ENCODE measurements around the gene UBD. TPM values are rescaled to one million over a fixed set of nuclear protein-coding genes. Genes with fewer than 3 reads are reported as not detected.

UBD gene
- total and polyA plus RNA-seq, 9 donors = 0.22 to 4.2 (median 0.43) TPM; not detected in 2

DNA sequence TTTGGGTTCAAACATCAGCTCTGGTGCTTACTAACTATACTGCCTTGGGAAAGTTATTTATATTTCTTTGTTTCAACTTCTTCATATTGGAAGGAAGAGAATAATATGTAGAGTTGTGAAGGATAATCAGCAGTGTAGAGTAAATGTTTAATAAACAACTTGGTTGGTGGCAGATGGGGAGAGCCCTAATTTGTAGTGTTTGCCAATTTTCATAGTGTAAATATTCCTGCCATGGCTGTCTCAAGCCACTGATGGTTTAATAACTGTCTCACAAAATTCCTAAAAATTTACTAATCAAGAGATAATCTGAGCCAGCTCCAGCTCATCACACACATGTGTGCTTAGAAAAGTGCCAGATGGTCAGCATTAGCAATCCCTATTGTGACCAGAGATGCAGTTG lies 25.3 kb upstream of the UBD start, which contains the start of gene OR2H2:
OR2H2 (plus strand) TSS at position 301 of the 400 bp plus-strand sequence. CDS start 2,824 bp downstream, outside the sequence.
- no peaks in the 10 kb centered on the region for H3K4me1 ChIP-seq (ENCODE audit: insufficient read depth)
- no peaks in the 10 kb centered on the region for H3K27me3 ChIP-seq
- intact Hi-C loops (cut with DNase I) = no loop called here
- no peaks in the 10 kb centered on the region for H3K36me3 ChIP-seq
- H3K9me3 ChIP-seq = no peaks in the 10 kb centered on the region
- H3K27ac ChIP-seq = no peak within 1 kb of the TSS
- no peak within 1 kb of the TSS for H3K4me3 ChIP-seq
- no peak for TF ChIP-seq EP300 (IDR thresholded peaks at IDR 0.05)
- TF ChIP-seq, protein P1, sequence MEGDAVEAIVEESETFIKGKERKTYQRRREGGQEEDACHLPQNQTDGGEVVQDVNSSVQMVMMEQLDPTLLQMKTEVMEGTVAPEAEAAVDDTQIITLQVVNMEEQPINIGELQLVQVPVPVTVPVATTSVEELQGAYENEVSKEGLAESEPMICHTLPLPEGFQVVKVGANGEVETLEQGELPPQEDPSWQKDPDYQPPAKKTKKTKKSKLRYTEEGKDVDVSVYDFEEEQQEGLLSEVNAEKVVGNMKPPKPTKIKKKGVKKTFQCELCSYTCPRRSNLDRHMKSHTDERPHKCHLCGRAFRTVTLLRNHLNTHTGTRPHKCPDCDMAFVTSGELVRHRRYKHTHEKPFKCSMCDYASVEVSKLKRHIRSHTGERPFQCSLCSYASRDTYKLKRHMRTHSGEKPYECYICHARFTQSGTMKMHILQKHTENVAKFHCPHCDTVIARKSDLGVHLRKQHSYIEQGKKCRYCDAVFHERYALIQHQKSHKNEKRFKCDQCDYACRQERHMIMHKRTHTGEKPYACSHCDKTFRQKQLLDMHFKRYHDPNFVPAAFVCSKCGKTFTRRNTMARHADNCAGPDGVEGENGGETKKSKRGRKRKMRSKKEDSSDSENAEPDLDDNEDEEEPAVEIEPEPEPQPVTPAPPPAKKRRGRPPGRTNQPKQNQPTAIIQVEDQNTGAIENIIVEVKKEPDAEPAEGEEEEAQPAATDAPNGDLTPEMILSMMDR (IDR thresholded peaks at IDR 0.05) = no peak
- TF ChIP-seq POLR2A (IDR thresholded peaks at IDR 0.05) = no peak
- no peak for DNase-seq

DNA sequence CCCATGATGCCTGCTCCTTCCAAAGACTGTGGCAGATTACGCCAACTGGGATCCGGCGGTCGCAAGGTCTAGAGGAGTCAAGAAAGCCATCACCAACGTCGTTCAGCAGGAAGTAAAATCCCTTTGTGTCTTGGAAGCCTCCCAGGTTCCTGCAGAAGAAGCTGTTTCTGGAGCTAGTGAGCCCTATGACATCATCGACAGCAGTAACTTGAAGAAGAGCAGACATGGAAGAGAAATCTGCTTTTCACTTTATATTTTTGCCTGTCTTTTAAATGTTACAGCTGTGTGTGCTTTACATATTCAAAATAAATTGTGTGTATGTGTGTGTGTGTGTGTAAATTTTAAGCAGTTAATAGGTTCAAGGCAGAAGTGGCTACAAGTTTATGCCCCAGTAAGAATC lies 18.0 kb upstream of the UBD start:
- no peaks in the 10 kb centered on the region for H3K36me3 ChIP-seq
- no peak overlapping the region for H3K27ac ChIP-seq
- no peaks in the 10 kb centered on the region for H3K4me1 ChIP-seq (ENCODE audit: insufficient read depth)
- no peak overlapping the region for H3K4me3 ChIP-seq
- WGBS, 3 donors = 59 to 61% (median 60%) methylated on average over 7 of the region's 7 CpGs
- intact Hi-C loops (cut with DNase I) = no loop called here
- no peaks in the 10 kb centered on the region for H3K27me3 ChIP-seq
- DNase-seq = no peak
- TF ChIP-seq EP300 (IDR thresholded peaks at IDR 0.05) = no peak
- H3K9me3 ChIP-seq = no peaks in the 10 kb centered on the region

DNA sequence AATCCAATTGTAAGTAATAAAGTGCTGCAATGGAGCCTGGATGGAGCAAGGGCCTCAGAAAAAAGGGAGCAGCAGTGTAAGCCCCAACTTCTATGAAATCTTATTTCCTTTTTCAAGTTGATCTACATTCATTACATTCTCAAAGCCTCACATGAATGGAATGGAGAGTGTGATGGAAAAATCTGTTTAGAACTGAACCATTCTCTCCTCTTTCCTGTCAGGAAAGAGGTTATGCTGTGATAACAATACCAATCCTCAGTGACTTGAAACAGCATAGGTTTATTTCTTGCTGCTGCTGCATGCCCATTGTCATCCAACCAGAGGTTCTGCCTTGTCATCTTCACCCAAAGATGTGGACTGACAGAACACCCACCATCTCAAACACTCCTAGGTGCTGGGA lies 16.5 kb upstream of the UBD start:
- Histone ChIP-seq H3K27me3 (no peaks in the 10 kb centered on the region), H3K36me3 (no peaks in the 10 kb centered on the region), H3K9me3 (no peaks in the 10 kb centered on the region), H3K27ac (no peak overlapping the region), H3K4me3 (no peak overlapping the region), H3K4me1 (ENCODE audit: insufficient read depth) (no peaks in the 10 kb centered on the region)
- DNase-seq = no peak
- intact Hi-C loops (cut with DNase I) = no loop called here
- no peak for TF ChIP-seq POLR2A (IDR thresholded peaks at IDR 0.05)
- no peak for TF ChIP-seq EP300 (IDR thresholded peaks at IDR 0.05)
- TF ChIP-seq, protein P1 (IDR thresholded peaks at IDR 0.05) = no peak

DNA sequence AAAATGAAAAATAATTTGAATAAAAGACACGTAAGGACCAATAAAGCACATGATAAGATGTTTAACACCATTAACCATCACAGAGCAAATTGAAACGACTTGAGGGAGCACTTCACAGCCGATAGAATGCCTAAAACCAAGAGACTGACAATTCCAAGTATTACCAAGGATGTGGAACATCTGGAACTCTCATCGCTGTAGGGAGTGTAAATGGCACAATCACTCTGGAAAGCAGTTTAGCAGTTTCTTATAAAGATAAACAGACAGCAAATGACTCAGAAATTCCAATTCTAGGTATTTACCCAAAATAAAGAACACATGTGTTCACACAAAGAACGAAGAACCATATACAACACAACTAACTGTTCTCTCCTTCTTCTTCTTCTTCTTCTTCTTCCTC lies 8.5 kb upstream of the UBD start:
- no peak for DNase-seq
- H3K9me3 ChIP-seq = no peaks in the 10 kb centered on the region
- TF ChIP-seq EP300 (IDR thresholded peaks at IDR 0.05) (no peak), POLR2A (IDR thresholded peaks at IDR 0.05) (no peak)
- TF ChIP-seq, protein P1 (IDR thresholded peaks at IDR 0.05) = no peak
- 40 to 50% (median 45%) methylated on average over 5 of the region's 5 CpGs for WGBS, 3 donors
- no peaks in the 10 kb centered on the region for H3K27me3 ChIP-seq
- no peak overlapping the region for H3K27ac ChIP-seq
- H3K4me3 ChIP-seq = no peak overlapping the region
- no peaks in the 10 kb centered on the region for H3K4me1 ChIP-seq (ENCODE audit: insufficient read depth)
- no peaks in the 10 kb centered on the region for H3K36me3 ChIP-seq
- intact Hi-C loops (cut with DNase I) = no loop called here

DNA sequence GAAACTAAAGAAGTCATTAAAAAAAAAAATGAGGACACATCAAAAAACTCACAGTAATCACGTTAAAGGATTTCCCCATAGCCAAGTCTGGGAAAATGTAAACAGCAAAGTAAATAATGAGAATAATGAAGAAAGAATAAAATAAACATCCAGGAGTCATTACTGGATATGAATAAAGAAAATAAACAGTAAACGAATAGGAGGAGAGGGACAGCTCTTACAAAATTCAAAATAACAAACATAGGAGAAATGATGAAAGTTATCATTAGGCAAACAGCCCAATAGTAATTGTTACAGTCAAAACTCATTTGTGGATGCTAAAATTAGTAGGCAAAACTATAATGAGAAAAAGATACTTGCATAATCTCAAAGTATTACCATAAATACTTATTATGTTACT lies 8.0 kb upstream of the UBD start:
- Histone ChIP-seq H3K4me1 (ENCODE audit: insufficient read depth) (no peaks in the 10 kb centered on the region), H3K27me3 (no peaks in the 10 kb centered on the region), H3K4me3 (no peak overlapping the region), H3K9me3 (no peaks in the 10 kb centered on the region), H3K36me3 (no peaks in the 10 kb centered on the region), H3K27ac (no peak overlapping the region)
- 28 to 45% (median 32%) methylated on average over 2 of the region's 2 CpGs for WGBS, 3 donors
- TF ChIP-seq POLR2A (IDR thresholded peaks at IDR 0.05) (no peak), EP300 (IDR thresholded peaks at IDR 0.05) (no peak)
- TF ChIP-seq, protein P1 (IDR thresholded peaks at IDR 0.05) = no peak
- DNase-seq = no peak
- intact Hi-C loops (cut with DNase I) = no loop called here

Measured in ovary (tissue), 9 donors.